ENCODE measurements around the gene ALG5.
A peak's percentile ranks its signal among the peaks of the same experiment; 100 is the strongest.

The ALG5 gene

DNA sequence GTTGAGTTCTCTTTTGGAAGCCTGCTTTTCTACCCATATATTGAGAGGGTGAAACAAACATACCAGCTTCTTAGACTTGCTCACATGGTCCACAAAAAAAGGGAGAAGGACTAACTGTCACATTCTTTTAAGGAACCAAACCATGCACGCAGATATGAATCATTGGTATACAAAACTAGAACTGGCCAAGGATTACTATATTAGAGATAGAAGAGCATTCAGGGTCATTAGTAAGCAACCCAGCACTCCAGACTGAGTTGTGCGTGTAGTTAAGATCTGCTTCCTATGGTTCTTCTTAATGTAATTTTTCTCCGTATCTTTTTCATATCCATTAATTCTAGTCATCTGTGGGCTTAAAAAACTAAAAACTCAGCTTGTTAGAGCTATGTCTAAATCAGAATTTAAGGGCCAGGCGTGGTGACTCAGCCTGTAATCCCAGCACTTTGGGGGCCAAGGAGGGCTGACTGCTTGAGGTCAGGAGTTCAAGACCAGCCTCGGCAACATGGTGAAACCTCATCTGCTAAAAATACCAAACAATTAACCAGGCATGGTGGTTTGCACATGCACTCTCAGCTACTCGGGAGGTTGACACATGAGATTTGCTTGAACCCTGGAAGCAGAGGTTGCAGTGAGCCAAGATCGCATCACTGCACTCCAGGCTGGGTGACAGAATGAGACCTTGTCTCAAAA lies 19.6 kb downstream of the ALG5 start:
- no peak for DNase-seq (ENCODE audit: low spot score)

DNA sequence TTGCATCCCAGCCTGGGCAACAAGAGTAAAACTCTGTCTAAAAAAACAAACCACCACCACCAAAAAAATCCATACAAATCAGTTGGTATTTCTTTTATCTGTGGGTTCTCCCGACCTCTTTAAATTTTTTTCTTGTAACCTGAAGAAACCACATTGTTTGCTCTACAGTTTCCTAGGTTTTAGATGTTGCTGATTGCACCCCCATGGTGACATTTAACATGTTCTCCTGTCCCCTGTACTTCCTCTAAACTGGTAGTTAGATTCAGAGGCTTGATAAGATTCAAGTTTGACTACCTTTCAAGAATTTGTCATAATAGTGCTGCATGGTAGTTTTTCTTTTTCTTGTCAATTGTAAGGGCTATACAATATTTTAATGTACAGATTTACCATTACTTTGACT lies 24.0 kb downstream of the ALG5 start:
- DNase-seq (ENCODE audit: low spot score) = no peak

DNA sequence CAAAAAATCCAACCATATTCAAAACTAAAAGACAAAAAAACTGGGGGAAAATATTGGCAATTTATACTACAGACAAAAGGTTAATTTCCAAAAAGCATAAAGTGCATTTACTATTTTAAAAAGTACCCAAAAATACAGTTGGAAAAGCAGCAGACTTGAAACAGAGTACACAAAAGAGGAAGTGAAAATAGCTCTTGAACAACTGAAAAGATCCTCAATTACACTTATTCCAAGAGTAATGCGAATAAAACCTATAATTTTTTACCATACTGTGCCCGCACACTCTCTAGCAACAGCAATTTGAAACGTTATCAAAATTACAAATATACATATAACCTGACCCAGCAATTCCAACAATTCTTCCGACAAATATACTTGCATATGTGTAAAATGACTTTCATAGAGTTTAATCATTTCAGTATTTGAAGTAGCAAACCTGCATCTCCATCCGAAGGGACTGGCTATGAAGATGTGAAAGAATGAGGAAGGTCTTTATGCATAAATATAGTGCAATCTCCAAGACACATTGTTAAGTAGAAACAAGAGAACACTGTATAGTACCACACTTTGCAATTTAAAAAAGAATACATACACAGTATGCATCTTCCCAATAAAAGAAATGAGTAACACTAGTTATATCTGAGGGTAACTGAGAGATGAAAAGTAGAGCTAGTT lies 25.4 kb downstream of the ALG5 start:
- DNase-seq (ENCODE audit: low spot score) = no peak

DNA sequence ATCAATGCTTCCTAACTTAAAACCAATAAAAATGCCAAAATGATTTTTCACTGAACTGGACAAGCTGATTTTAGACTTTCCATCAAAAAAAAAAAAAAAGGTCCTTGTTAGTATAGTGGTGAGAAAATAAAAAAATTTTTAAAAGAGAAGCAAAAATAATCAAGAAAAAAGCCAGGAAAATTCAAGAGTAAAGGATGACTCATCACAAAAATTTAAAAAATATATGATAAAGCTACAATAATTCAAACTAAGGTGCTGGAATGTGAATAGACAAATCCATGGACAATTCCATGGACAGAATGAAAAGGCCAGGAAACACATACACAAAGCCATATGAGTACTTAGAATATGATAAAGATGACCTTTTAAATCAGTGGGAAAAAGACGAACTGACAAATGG lies 26.1 kb downstream of the ALG5 start:
- DNase-seq (ENCODE audit: low spot score) = no peak

DNA sequence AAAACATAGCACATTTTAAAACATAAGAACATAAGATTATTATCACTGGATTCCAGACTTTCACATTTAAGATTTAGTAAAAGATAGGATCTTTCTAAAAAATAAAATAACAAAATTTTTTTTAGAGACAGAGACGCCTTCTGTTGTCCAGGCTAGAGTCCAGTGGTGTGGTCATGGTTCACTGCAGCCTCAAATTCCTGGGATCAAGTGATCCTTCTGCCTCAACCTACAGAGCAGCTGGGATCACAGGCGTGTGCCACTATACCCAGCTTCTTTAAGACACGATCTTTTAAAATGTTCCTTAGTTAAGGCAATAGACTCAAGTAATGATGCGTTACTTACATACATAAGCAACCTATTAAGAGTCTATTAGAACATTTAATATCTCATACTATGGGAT lies 32.7 kb downstream of the ALG5 start:
- no peak for DNase-seq (ENCODE audit: low spot score)

DNA sequence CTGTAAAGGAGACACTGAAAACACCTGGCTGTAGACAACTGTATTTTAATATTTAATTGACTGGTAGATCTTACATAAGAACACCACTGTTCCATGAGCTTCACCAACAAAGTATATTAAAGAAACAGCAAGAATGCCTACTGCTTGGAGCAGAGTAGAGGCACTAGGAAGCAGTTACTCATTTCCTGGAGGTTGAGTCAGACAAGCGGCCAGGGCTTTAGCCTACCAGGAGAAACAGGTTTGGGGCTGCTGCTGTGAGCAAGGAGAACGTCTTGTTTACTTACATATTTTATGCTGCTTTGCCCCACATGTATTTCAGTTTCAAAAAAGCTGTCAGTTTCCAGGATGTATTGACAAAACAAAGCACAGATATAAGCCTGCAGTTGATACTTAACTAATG lies 33.4 kb downstream of the ALG5 start:
- no peak for DNase-seq (ENCODE audit: low spot score)

DNA sequence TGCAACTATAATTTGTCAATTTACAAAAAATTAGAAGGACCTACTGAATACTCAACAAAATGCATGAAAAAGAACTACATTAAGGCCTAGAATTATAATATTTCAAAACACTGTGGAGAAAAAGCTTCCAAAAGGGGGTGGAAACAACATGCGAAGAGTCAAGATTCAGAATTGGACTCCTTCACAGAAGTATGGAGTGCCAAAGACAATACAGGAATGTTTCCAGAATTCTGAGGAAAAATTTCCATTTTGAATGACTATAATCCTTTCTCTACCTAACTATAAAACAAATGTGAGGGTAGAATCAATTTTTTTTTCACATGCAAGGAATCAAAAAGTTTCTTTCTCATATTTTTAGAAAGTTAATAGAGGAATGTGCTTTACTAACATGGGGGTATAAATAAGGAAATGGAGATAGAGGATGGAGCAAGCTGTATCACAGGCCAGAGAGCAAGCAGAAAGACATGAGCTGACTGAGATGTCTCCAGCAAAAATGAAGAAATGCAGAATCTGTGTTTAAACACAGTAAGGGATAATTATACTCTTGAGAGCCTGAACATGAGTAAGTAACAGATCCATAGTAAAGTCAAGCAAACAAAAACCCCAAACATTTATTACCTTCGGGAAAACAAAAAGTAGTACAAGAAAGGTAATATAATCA lies 39.6 kb downstream of the ALG5 start:
- DNase-seq (ENCODE audit: low spot score) = no peak

DNA sequence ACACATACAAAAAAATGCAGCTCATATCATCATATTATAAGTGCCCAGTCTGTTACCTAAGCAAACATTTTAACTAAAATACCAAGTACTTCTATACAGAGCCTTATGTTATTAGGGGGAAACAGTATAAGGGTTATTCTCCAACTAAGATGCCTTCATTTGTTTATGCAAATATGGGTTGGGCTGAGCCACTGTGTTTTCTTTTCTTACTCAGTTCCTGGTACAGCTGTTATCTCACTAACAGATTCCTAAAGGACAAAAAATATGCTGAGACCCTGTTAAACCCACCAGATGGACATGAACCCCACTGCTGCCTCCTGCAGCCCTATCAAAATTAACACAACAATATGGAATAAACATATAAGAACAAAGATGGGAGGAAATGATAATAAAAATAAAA lies 44.6 kb downstream of the ALG5 start:
- no peak for DNase-seq (ENCODE audit: low spot score)

DNA sequence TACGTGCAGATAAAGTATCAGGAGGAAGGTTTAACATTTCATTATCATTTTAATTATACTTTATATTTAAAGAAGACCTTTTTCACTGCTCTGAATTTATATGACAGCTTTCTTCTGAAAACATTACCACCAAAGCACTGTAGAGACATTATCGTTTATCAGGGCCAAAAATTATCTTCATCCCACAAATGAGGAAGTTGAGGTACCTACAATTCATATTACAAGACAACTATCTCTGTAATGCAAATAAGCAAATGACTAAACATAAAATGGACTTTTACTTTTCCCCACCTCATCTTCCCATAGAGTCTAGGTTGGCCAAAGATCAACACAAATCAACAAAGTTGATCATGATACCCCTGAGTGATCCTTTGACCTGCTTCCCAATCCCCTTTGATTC lies 48.2 kb downstream of the ALG5 start:
- no peak for DNase-seq (ENCODE audit: low spot score)

DNA sequence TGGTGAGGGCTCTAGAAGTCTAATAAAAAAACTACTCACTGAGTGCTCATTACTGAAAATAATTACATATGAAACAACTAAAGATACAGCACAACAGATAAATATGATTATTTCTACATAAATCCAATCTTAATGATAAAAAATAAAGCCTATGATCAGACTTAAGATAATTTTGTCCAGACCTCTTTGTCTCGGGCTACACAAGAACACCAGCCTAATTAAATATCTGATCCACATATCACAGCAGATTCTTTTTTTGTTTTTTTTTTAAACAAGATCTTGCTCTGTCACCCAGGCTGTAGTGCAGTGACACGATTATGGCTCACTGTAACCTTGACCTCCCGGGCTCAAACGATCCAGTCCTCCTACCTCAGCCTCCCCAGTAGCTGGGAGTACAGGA lies 48.8 kb downstream of the ALG5 start:
- DNase-seq (ENCODE audit: low spot score) = no peak

DNA sequence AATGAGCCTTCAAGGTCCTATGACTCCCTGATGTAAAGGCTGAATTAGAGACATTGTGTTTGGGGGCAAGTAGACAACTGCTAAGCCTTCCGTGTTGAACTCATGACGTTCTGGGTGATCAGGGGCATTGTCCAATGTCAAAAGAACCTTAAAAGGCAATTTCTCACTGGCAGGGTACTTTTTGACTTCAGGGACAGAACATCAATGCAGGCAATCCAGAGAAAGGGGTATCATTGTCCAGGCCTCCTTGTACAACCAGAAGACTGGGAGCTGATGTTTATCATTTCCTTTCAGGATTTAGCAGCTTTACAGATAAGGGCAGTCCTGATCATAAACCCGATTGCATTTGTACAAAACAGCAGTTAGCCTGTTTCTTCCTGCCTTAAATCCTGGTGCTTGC lies 54.1 kb downstream of the ALG5 start:
- no peak for DNase-seq (ENCODE audit: low spot score)

DNA sequence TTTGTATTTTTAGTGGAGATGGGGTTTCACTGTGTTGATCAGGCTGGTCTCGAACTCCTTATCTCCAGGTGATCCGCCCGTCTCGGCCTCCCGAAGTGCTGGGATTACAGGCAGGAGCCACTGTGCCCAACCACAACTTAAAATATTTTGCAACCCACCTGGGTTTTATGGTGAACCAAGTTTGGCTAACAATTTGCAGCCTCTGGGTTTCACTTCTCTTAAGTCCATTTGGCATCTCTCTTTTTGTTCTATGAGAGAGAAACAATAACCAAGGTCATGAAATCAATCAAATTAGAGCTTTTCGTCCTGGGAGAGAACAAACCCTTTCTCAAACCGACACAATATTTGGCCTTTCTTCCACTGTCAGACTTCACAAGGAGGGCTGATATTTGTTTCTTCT lies 73.5 kb downstream of the ALG5 start:
- DNase-seq (ENCODE audit: low spot score) = no peak

DNA sequence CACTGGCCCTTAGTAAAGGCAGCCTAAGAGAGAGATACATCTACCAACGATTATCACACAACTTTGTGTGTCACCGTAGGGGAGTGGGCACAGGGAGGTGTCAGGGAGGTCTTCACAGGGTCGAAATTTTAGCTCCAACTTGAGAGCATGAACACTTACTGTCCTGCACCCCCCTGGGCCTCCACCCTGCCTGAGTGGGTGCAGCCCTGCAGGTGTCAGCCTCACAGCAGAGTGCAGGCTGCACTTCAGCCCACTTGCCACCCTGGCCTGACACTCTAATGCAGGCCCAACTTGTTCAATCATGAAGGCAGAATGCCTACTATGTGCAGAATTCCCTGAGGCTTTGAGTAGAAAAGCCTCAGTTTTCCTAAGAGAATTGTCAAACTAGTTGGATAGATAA lies 75.1 kb downstream of the ALG5 start:
- no peak for DNase-seq (ENCODE audit: low spot score)

DNA sequence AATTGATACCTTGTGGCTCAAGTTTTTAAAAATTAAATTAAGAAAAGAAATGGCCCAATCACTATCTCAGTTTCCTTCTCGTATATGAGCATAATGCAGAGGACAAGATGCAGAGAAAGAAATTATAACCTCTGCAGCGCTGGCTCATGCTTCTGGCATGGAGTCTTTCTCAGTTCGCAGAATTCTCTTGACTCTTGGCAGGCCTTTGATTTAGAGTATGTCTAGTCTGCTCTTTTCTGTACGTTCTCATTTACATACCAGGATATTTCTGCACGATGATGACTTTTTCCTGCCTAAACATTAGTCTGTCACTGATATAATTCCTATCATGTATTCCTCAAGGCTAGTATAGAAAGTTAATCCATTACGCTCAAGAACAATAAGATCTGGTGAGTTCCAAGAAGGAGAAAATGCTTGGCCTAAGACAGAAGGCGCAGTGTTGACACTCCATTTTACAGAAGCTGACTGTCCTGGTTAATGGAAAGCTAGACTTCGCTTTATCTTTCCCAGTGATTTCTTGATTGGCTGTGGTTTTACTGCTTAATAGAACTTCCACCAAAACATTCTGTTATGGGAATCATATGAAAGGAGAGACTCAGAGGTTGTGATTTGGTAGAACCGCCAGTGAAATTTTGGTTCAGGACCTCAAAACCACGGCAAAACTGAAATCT lies 77.4 kb downstream of the ALG5 start:
- DNase-seq (ENCODE audit: low spot score) = no peak

DNA sequence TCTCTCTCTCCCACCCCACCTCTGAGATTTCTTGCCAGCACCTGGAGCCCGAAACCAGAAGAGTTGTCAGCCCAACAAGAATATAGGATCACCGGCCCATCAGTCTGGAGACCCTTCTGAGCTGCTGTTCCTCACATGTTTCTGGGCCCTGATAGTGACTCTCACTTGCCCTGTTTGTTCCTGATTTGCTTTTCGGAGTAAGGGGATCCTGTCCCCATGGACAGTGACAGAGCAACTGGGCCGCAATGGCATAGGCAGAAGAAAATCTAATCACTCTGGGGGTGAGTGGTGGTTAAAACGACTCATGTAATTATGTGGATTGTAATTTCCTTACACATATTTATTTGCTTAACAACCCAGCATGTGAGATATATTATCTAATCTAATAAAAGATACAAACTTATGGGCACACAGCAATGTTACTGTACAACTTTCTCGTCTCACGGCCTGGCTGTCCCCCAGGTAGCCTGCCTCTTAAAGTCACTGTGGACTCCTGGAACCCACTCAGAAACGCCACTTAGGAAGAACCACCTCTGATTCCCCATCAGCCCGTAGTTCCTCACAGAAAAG lies 78.4 kb downstream of the ALG5 start:
- peak; percentile 17 for DNase-seq (ENCODE audit: low spot score)

DNA sequence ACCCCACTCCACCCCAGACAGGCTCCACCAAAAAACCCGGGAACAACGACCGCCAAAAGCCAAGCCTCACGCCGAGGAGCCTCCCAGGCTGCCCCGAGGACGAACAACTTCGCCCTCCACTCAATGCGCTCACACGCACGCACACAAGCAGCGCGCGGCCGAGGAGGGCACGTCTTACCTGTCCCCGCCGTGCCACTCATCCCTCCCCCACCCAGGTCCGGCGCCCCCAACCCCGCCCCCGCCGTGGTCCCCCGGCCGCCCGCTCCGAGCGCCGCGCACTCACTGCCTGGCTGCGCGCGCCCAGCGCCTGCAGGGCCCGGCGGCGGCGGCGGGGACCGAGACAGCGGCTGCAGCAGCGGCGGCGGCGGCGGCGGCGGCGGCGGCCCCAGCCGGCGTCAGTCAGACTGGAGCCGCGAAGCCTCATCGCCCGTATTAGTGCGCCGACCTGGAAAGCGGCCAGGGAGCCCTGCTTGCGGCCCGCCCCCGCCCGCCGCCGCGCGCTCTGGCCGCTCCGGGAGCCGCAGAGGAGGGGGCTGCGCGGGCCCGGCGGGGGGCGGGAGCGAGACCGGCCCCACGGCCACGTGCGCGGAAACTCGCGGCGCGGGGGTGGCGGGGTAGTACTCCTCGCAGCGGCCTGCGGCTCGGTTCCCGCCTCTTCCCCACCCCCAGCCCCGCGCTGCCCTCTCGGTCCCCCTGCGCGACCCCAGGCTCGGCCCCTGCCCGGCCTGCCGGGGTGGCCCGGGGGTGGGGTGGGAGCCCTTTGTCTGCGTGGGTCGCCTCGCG lies 79.1 kb downstream of the ALG5 start, which contains the start of gene SMAD9:
Gene SMAD9, minus strand, starts transcription at position 406 of the 783 bp plus-strand sequence. CDS start 40,549 bp downstream, outside the sequence.
- peak; percentile 13 for DNase-seq (ENCODE audit: low spot score)

DNA sequence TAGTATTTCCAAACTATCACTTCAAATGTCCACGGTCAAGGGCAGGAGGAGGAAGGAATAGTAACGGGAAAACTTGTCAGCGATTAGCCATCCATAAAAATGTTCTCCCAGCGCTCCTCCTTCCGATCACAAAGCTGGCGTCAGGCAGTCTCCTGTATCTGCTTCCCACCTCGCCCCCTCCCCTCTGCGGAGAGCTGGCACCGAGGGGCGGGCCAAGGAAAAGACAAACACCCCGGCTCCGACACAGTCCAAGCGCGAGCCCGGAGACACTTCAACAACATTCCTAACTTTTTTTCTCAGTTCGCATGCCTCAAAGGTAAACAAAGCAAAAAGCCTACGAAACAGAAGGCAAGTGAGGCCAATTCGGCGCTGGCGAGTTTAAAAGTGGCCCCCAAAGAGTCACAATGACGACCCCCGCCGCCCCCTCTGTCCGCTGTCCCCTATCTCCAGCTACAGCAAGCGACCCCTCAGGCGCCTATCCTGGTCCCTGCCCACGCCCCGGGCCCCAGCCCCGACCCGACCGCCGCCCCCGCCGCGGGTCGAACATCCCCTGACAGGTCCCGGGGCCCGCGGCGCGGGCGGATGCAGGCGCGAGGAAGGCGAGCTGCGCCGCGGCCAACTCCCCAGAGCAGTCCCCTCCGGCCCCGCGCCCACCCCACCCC lies 79.8 kb downstream of the ALG5 start:
- no peak for DNase-seq (ENCODE audit: low spot score)

DNA sequence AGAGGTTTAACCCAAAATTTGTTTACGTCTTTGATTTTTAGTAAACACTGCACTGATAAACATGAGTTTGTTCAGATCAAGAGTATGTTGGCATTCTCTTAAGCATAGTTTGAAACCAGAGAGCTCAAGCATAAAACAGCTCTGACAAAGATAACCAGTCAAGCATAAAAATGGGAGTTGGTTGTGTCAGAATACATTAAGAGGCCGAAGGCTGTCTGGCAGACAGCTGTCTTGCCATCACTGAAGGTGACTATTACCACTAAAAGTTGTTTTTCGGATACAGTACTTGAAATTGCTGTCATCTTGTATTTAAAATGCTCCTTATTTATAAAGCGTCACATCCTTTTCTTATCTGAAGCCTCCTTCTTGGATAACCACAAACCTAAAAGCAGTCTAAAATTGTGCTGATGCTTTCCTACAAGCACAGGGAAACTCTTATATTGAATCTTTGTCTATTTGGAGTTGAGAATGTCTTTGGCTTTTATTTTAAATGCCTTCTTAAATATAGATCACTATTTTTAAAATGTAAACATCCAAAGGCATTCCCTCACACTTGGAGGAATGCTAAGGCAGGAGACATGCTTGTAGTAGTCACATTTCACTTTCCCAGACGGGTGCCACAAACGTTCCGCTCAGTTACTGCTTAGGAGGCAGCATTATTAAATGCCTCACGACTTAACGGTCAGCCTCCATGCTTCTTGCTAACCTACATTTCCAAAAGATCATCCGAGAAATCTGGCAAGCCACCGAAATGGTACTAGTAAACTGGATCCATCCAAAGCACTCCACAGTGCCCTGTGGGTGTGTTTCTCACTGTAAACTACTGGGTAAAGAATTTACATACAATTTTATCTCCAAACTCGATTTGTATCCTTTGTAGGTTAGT lies 80.7 kb downstream of the ALG5 start:
- peak; percentile 56 for DNase-seq (ENCODE audit: low spot score)

DNA sequence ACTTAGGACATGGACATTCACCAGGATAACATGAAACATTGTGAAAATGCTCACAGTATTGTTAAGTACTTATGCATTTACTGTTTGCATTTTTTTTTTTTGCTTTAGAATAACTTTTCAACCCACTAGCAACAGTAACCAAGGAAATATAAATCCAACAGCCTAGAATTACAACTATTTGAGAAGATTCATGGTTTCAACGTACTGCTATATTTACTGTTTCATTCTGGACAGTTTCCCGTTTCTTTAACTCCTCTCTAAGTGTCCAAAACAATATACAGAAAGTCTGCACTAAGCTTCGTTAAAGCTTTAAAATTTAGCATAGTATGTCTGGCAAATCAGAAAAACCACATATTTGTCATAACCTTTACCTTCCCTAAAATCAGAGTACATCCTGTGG lies 81.8 kb downstream of the ALG5 start:
- no peak for DNase-seq (ENCODE audit: low spot score)

Data from pons (tissue), 1 donor.